ENCODE measurements around the gene DAP. TPM values are rescaled to one million over a fixed set of nuclear protein-coding genes. Genes with fewer than 3 reads are reported as not detected.

The DAP gene
- total RNA-seq, 1 experiment from 2014 or later: 77.6 TPM

- Mint-ChIP-seq H3K27ac (ENCODE audit: unreplicated experiment) (no peak overlapping the region), H3K9me3 (ENCODE audit: unreplicated experiment) (peaks cover 35% of the 10 kb centered on the region), H3K4me1 (ENCODE audit: low read depth, unreplicated experiment) (no peaks in the 10 kb centered on the region), H3K4me3 (ENCODE audit: unreplicated experiment) (no peak overlapping the region), H3K36me3 (ENCODE audit: insufficient read depth, unreplicated experiment) (peaks cover 41% of the 10 kb centered on the region), H3K27me3 (ENCODE audit: insufficient read depth, unreplicated experiment) (no peaks in the 10 kb centered on the region)
- ChIA-PET POLR2A (no interaction called here), CTCF (no interaction called here)
- H3K27me3 ChIP-seq (replicated peaks; ENCODE audit: control insufficient read depth, insufficient read depth, low read length): no peaks in the 10 kb centered on the region
- no TSS peak for BruUV-seq (replicated peaks)
- H3K4me3 ChIP-seq (ENCODE audit: low read depth, low read length): no peak overlapping the region
- intact Hi-C loops (cut with micrococcal nuclease; ENCODE audit: unreplicated experiment): no loop called here
- H3K36me3 ChIP-seq (ENCODE audit: control insufficient read depth, insufficient read depth, low read length): peaks cover 5% of the 10 kb centered on the region
- H3K4me1 ChIP-seq: no peaks in the 10 kb centered on the region
- TF ChIP-seq CTCF (IDR thresholded peaks at IDR 0.05; ENCODE audit: insufficient read depth in 1 of 2, low read depth in 1 of 2, low read length in 1 of 2, severe bottlenecking in 1 of 2, unreplicated experiment in 1 of 2): no peak
- no peak for DNase-seq
- H3K9me3 ChIP-seq: peaks cover 5% of the 10 kb centered on the region
Measured at GRCh38 chr5:10743951-10744350, 17.1 kb downstream of the DAP start.

DNA sequence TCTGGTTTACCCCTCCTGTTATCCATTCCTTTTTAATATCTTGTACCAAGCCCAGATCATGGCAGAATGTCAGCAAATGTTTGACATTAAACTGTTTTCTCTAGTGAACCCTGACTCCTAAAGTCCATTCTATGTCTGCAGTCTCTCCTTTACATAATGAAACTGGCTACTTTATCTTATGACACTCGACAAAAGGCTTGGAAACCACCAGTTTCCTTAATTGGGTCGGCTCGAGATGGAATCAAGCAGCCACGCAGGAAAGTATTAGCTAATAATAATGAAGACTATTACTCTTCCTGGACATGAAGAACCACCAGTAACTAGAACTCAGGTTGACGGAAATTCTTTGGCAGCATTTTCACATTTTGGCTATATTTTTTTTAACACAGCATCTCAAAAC lies 17.5 kb downstream of the DAP start:
- TF ChIP-seq CTCF (IDR thresholded peaks at IDR 0.05; ENCODE audit: insufficient read depth in 1 of 2, low read depth in 1 of 2, low read length in 1 of 2, severe bottlenecking in 1 of 2, unreplicated experiment in 1 of 2): no peak
- peaks cover 5% of the 10 kb centered on the region for H3K9me3 ChIP-seq
- H3K4me3 Mint-ChIP-seq (ENCODE audit: unreplicated experiment): no peak overlapping the region
- POLR2A ChIA-PET: no interaction called here
- H3K36me3 ChIP-seq (ENCODE audit: control insufficient read depth, insufficient read depth, low read length): peaks cover 5% of the 10 kb centered on the region
- intact Hi-C loops (cut with micrococcal nuclease; ENCODE audit: unreplicated experiment): no loop called here
- CTCF ChIA-PET: no interaction called here
- peaks cover 35% of the 10 kb centered on the region for H3K9me3 Mint-ChIP-seq (ENCODE audit: unreplicated experiment)
- no peak overlapping the region for H3K4me3 ChIP-seq (ENCODE audit: low read depth, low read length)
- no peaks in the 10 kb centered on the region for H3K27me3 Mint-ChIP-seq (ENCODE audit: insufficient read depth, unreplicated experiment)
- BruUV-seq (replicated peaks): no TSS peak
- peaks cover 45% of the 10 kb centered on the region for H3K36me3 Mint-ChIP-seq (ENCODE audit: insufficient read depth, unreplicated experiment)
- no peaks in the 10 kb centered on the region for H3K27me3 ChIP-seq (replicated peaks; ENCODE audit: control insufficient read depth, insufficient read depth, low read length)
- no peaks in the 10 kb centered on the region for H3K4me1 ChIP-seq
- no peak for DNase-seq
- H3K27ac Mint-ChIP-seq (ENCODE audit: unreplicated experiment): no peak overlapping the region
- H3K4me1 Mint-ChIP-seq (ENCODE audit: low read depth, unreplicated experiment): no peaks in the 10 kb centered on the region

GRCh38 chr5:10741661-10742060 lies 19.4 kb downstream of the DAP start:
- no peaks in the 10 kb centered on the region for H3K4me1 ChIP-seq
- Mint-ChIP-seq H3K4me1 (ENCODE audit: low read depth, unreplicated experiment) (no peaks in the 10 kb centered on the region), H3K4me3 (ENCODE audit: unreplicated experiment) (no peak overlapping the region), H3K27ac (ENCODE audit: unreplicated experiment) (no peak overlapping the region), H3K27me3 (ENCODE audit: insufficient read depth, unreplicated experiment) (no peaks in the 10 kb centered on the region), H3K9me3 (ENCODE audit: unreplicated experiment) (peaks cover 35% of the 10 kb centered on the region), H3K36me3 (ENCODE audit: insufficient read depth, unreplicated experiment) (peaks cover 54% of the 10 kb centered on the region)
- no peaks in the 10 kb centered on the region for H3K27me3 ChIP-seq (replicated peaks; ENCODE audit: control insufficient read depth, insufficient read depth, low read length)
- POLR2A ChIA-PET: no interaction called here
- DNase-seq: no peak
- H3K4me3 ChIP-seq (ENCODE audit: low read depth, low read length): no peak overlapping the region
- CTCF ChIA-PET: no interaction called here
- TF ChIP-seq CTCF (IDR thresholded peaks at IDR 0.05; ENCODE audit: insufficient read depth in 1 of 2, low read depth in 1 of 2, low read length in 1 of 2, severe bottlenecking in 1 of 2, unreplicated experiment in 1 of 2): no peak
- peaks cover 5% of the 10 kb centered on the region for H3K9me3 ChIP-seq
- no TSS peak for BruUV-seq (replicated peaks)
- intact Hi-C loops (cut with micrococcal nuclease; ENCODE audit: unreplicated experiment): no loop called here
- peaks cover 3% of the 10 kb centered on the region for H3K36me3 ChIP-seq (ENCODE audit: control insufficient read depth, insufficient read depth, low read length)

All from Caco-2 (cell line).